Vagina (tissue), 2 donors: ENCODE results near the gene PITPNM1. TPM values are rescaled to one million over a fixed set of nuclear protein-coding genes. Genes with fewer than 3 reads are reported as not detected.

Experiments
- DNase-seq, 2 donors: peaks; one replicate each; pipeline ENCODE4 v3.0.0-alpha.2; 2017; ENCODE audit errors: extremely low spot score in 2 of 2
- H3K27ac ChIP-seq: fragments of 200-600 bp; sonication (generic); one replicate; pipeline ENCODE4 v1.5.1; 2019
- H3K27me3 ChIP-seq: fragments of 200-600 bp; sonication (generic); one replicate; pipeline ENCODE4 v1.5.1; 2019
- H3K36me3 ChIP-seq, 2 donors: fragments of 200-600 bp; sonication (generic); one replicate each; pipeline ENCODE4 v1.5.1; 2017 to 2019
- H3K4me1 ChIP-seq: fragments of 200-600 bp; sonication (generic); one replicate; pipeline ENCODE4 v1.5.1; 2019
- H3K4me3 ChIP-seq, 2 donors: fragments of 200-600 bp; sonication (generic); 1 replicate in 1 of 2; 2 replicates in 1 of 2; pipeline ENCODE4 v1.5.1; 2016 to 2019
- H3K9me3 ChIP-seq: fragments of 200-600 bp; sonication (generic); one replicate; pipeline ENCODE4 v1.5.1; 2019
- POLR2A ChIP-seq, 2 donors: fragments of 450-650 bp; IDR thresholded peaks; one replicate each; pipeline ENCODE4 v1.6.1; 2017; ENCODE audit warnings: antibody characterized with exemption in 2 of 2, mild to moderate bottlenecking in 2 of 2, moderate library complexity in 2 of 2
- POLR2AphosphoS5 ChIP-seq, 2 donors: sonication (generic); formaldehyde crosslinking; IDR thresholded peaks; one replicate each; pipeline ENCODE4 v1.9.0; 2017; ENCODE audit warnings: antibody characterized with exemption in 2 of 2, mild to moderate bottlenecking in 2 of 2, low read depth in 1 of 2; ENCODE audit not compliant: insufficient read depth in 1 of 2
- intact Hi-C: fragments of 100-400 bp; cut with DNase I; formaldehyde crosslinking; loops from one replicate; pipeline ENCODE4 v1.15.1; 2023
- total RNA-seq: library from RNA; depleted of rRNA; stranded (reverse); fragments of >200 nt; gene quantifications from one replicate; pipeline ENCODE4 v1.2.3, GENCODE V29; 2016
- TF ChIP-seq, protein P1 (sequence below), 3 experiments: fragments of 450-650 bp in 2 of 3; fragments of 200-600 bp in 1 of 3; sonication (generic) in 1 of 3; IDR thresholded peaks; one replicate each; pipeline ENCODE4 v1.5.1; 2017 to 2019; ENCODE audit warnings: antibody characterized with exemption in 3 of 3, mild to moderate bottlenecking in 2 of 3, moderate library complexity in 2 of 3

Gene PITPNM1
- total RNA-seq, 1 donor from 2014 or later = 21.9 TPM

DNA sequence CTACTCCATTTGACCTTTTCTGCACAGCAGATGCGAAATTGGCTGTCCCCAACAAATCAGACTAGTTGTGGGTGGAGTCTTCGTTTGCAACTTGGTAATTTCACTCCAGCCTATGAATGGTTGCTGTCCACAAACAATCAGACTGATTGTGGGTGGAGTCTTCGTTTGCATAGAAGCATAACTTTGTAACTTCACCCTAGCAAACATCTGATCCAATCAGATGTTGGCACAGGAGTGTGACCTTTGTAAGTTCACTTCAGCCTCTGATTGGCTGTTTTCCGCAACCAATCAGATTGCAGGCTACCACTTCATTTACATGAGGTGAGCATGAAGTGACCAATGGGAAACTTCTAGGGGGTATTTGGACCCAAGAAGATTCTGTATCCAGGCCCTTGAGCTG is 34.4 kb upstream of the PITPNM1 start:
- no peaks in the 10 kb centered on the region for H3K9me3 ChIP-seq
- no peak for DNase-seq
- no peaks in the 10 kb centered on the region for H3K4me1 ChIP-seq
- intact Hi-C loops = no loop called here
- H3K36me3 ChIP-seq = no peaks in the 10 kb centered on the region
- TF ChIP-seq, protein P1, sequence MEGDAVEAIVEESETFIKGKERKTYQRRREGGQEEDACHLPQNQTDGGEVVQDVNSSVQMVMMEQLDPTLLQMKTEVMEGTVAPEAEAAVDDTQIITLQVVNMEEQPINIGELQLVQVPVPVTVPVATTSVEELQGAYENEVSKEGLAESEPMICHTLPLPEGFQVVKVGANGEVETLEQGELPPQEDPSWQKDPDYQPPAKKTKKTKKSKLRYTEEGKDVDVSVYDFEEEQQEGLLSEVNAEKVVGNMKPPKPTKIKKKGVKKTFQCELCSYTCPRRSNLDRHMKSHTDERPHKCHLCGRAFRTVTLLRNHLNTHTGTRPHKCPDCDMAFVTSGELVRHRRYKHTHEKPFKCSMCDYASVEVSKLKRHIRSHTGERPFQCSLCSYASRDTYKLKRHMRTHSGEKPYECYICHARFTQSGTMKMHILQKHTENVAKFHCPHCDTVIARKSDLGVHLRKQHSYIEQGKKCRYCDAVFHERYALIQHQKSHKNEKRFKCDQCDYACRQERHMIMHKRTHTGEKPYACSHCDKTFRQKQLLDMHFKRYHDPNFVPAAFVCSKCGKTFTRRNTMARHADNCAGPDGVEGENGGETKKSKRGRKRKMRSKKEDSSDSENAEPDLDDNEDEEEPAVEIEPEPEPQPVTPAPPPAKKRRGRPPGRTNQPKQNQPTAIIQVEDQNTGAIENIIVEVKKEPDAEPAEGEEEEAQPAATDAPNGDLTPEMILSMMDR (IDR thresholded peaks at IDR 0.05) = no peak
- TF ChIP-seq POLR2AphosphoS5 (IDR thresholded peaks at IDR 0.05; ENCODE audit: insufficient read depth in 1 of 2, low read depth in 1 of 2) (no peak), POLR2A (IDR thresholded peaks at IDR 0.05) (no peak)
- no peak overlapping the region for H3K4me3 ChIP-seq
- no peak overlapping the region for H3K27ac ChIP-seq
- no peaks in the 10 kb centered on the region for H3K27me3 ChIP-seq

DNA sequence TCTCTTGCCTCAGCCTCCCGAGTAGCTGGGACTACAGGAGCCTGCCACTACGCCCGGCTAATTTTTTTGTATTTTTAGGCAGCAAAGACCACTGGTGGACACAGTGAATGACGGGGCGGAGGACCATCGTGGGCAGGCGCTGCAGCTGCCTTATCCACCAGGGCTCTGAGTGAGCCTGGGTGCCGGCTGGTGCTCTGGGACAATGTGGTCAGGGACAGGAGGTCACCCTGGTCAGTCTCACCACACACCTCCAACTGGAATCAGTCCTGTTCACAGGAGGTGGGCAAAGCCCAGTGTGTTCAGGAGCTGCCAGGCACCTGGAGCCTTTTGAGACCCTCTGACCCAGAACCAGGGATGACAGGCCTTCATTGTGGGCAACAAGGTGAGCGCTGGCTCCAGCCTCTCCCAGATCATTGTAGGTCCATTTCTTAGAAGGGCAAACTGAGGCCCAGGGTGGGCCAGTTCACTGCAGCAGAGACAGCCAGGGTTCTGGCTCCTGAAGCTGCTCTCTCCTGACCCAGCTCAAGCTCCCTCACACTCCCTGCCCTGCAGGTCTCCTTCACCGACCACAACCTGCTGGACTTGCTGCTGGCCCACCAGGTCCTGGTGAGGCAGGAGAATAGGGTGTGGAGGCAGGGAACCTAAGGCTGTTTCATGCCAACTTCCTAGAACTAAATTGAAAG is 33.8 kb upstream of the PITPNM1 start:
- no peak for DNase-seq
- no peaks in the 10 kb centered on the region for H3K27me3 ChIP-seq
- intact Hi-C loops = no loop called here
- H3K4me3 ChIP-seq = no peak overlapping the region
- no peaks in the 10 kb centered on the region for H3K4me1 ChIP-seq
- no peaks in the 10 kb centered on the region for H3K36me3 ChIP-seq
- TF ChIP-seq, protein P1 (IDR thresholded peaks at IDR 0.05) = no peak
- TF ChIP-seq POLR2AphosphoS5 (IDR thresholded peaks at IDR 0.05; ENCODE audit: insufficient read depth in 1 of 2, low read depth in 1 of 2) (no peak), POLR2A (IDR thresholded peaks at IDR 0.05) (no peak)
- H3K9me3 ChIP-seq = no peaks in the 10 kb centered on the region
- no peak overlapping the region for H3K27ac ChIP-seq

DNA sequence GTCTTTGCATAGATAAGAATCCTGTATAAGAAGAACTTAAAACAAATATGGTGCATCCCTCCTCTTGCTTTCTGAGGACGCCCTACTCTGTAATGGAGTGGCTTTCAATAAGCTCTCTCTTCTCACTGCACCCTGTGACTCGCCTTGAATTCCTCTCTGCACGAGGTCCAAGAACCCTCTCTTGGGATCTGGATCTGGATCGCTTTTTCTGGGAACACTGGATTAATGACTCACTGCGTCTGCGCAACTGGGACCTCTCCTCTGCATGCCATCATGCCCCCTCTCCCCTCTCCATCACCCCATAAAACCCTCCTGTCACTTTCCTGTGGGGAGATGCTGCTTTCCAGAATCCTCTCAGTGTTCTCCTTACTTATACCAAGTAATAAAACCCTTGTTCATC is 33.1 kb upstream of the PITPNM1 start:
- Histone ChIP-seq H3K27me3 (no peaks in the 10 kb centered on the region), H3K9me3 (no peaks in the 10 kb centered on the region), H3K36me3 (no peaks in the 10 kb centered on the region), H3K27ac (no peak overlapping the region), H3K4me3 (no peak overlapping the region), H3K4me1 (no peaks in the 10 kb centered on the region)
- intact Hi-C loops = no loop called here
- no peak for DNase-seq
- TF ChIP-seq POLR2A (IDR thresholded peaks at IDR 0.05) (no peak), POLR2AphosphoS5 (IDR thresholded peaks at IDR 0.05; ENCODE audit: insufficient read depth in 1 of 2, low read depth in 1 of 2) (no peak)
- TF ChIP-seq, protein P1 (IDR thresholded peaks at IDR 0.05) = no peak

DNA sequence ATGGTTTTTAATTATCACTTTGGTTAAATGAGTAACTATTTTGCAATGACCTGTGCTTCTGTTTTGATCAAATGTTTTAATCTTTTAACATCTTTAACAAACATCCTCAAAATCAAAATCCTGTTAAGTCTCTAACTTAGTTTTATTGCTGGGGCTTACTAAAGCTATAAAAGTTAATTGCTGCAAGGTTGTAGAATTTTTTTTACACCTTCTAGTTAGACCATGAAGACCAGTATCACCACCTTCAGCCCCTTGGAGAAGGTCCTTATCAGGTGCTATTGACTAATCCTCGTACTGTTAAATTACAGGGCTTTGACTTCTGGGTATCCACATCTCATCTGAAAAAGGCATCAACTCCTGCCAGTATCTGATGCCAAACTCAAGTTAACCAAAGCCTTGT is 30.4 kb upstream of the PITPNM1 start:
- H3K4me3 ChIP-seq = no peak overlapping the region
- intact Hi-C loops = no loop called here
- TF ChIP-seq POLR2AphosphoS5 (IDR thresholded peaks at IDR 0.05; ENCODE audit: insufficient read depth in 1 of 2, low read depth in 1 of 2) = no peak
- no peak for TF ChIP-seq POLR2A (IDR thresholded peaks at IDR 0.05)
- TF ChIP-seq, protein P1 (IDR thresholded peaks at IDR 0.05) = no peak

DNA sequence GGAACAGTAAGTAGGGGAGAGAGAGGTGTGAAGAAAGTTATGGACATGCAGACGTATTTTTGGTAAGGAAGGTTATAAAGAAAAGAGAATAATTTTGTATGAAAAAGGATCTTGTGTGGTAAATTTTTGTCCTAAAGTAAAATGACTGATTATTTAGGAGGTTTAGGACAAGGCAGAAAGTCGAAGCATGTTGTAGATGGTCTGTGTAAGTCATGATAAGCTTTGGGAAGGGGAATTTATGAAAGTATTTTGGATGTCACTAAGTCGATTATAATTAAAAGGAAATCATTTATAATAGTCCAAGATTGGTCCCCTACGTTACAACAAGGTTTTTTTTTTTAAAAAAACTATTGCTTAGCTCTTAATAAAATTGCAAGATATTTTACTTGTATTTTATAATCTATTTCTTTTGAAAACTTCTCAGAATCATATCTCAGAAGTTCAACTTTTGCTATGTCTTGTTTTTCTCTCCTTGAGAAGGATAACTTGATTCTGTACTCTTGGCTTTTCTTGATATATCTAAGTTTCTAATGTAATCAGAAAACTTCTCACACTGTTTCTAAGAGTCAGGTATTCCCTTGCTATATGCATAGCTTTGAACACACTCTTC is 29.0 kb upstream of the PITPNM1 start:
- H3K36me3 ChIP-seq = no peaks in the 10 kb centered on the region
- intact Hi-C loops = no loop called here
- no peaks in the 10 kb centered on the region for H3K27me3 ChIP-seq
- TF ChIP-seq, protein P1 (IDR thresholded peaks at IDR 0.05) = no peak
- TF ChIP-seq POLR2AphosphoS5 (IDR thresholded peaks at IDR 0.05; ENCODE audit: insufficient read depth in 1 of 2, low read depth in 1 of 2) (no peak), POLR2A (IDR thresholded peaks at IDR 0.05) (no peak)
- DNase-seq = no peak
- no peaks in the 10 kb centered on the region for H3K9me3 ChIP-seq
- no peak overlapping the region for H3K4me3 ChIP-seq
- H3K4me1 ChIP-seq = no peaks in the 10 kb centered on the region
- H3K27ac ChIP-seq = no peak overlapping the region

More for the DNA sequence above, 30.4 kb upstream of the PITPNM1 start:
- no peaks in the 10 kb centered on the region for H3K4me1 ChIP-seq
- no peaks in the 10 kb centered on the region for H3K27me3 ChIP-seq
- no peaks in the 10 kb centered on the region for H3K9me3 ChIP-seq
- no peak overlapping the region for H3K27ac ChIP-seq
- no peak for DNase-seq
- no peaks in the 10 kb centered on the region for H3K36me3 ChIP-seq
